ENCODE data around the gene AGBL1.

Gene AGBL1

GRCh38 chr15:86165265-86166211 lies 85.9 kb downstream of the AGBL1 start:
- DNase-seq, result no peak

GRCh38 chr15:86167841-86168240 lies 88.2 kb downstream of the AGBL1 start:
- DNase-seq, result no peak

GRCh38 chr15:86178845-86179244 lies 99.2 kb downstream of the AGBL1 start:
- DNase-seq, result no peak

GRCh38 chr15:86183596-86184491 lies 104.2 kb downstream of the AGBL1 start:
- DNase-seq, result peak; percentile 55

- DNase-seq, result no peak
Measured at GRCh38 chr15:86193716-86194380, 114.2 kb downstream of the AGBL1 start.

GRCh38 chr15:86197770-86198169 lies 118.1 kb downstream of the AGBL1 start:
- DNase-seq, result no peak

GRCh38 chr15:86199467-86200145 lies 119.9 kb downstream of the AGBL1 start:
- DNase-seq, result peak; percentile 2

- peak; percentile 2 for DNase-seq
Measured at GRCh38 chr15:86201313-86202008, 121.8 kb downstream of the AGBL1 start.

- no peak for DNase-seq
Measured at GRCh38 chr15:86203462-86203861, 123.8 kb downstream of the AGBL1 start.

GRCh38 chr15:86205096-86205495 lies 125.4 kb downstream of the AGBL1 start:
- no peak for DNase-seq

- no peak for DNase-seq
Measured at GRCh38 chr15:86213420-86213819, 133.7 kb downstream of the AGBL1 start.

GRCh38 chr15:86213888-86214287 lies 134.2 kb downstream of the AGBL1 start:
- no peak for DNase-seq

- DNase-seq, result no peak
Measured at GRCh38 chr15:86221119-86221518, 141.4 kb downstream of the AGBL1 start.

GRCh38 chr15:86229306-86229705 lies 149.6 kb downstream of the AGBL1 start:
- no peak for DNase-seq

GRCh38 chr15:86229936-86230335 lies 150.3 kb downstream of the AGBL1 start:
- DNase-seq, result no peak

- peak; percentile 45 for DNase-seq
Measured at GRCh38 chr15:86231864-86232721, 152.4 kb downstream of the AGBL1 start.

GRCh38 chr15:86235667-86236066 lies 156.0 kb downstream of the AGBL1 start:
- DNase-seq, result peak; percentile 9

- no peak for DNase-seq
Measured at GRCh38 chr15:86236356-86237110, 156.9 kb downstream of the AGBL1 start.

- no peak for DNase-seq
Measured at GRCh38 chr15:86237111-86237500, 157.4 kb downstream of the AGBL1 start.

Measured in activated CD4-positive, alpha-beta T cell treated with anti-CD3 and anti-CD28 coated beads, Interleukin-10, Interleukin-2, amounts not matched to agents 100 ng/mL and 50 ng/mL, durations not matched to agents 16 hours and 8 hours (primary cell).